Activated CD4-positive, alpha-beta T cell treated with anti-CD3 and anti-CD28 coated beads, Interleukin-2, amount 50 U/mL, for 1 hour (primary cell): ENCODE data around the gene DPP6.

ENCODE experiments used
- DNase-seq: peaks from one replicate; pipeline ENCODE4 v3.0.0-alpha.2; 2020

Gene DPP6

GRCh38 chr7:154844955-154845354 lies 792.8 kb downstream of the DPP6 start:
- no peak for DNase-seq

- DNase-seq, result no peak
Observed at GRCh38 chr7:154848464-154848863, 796.3 kb downstream of the DPP6 start.

- no peak for DNase-seq
Observed at GRCh38 chr7:154852205-154852604, 800.0 kb downstream of the DPP6 start.

GRCh38 chr7:154853063-154853726 lies 801.0 kb downstream of the DPP6 start:
- DNase-seq, result no peak

GRCh38 chr7:154853727-154854095 lies 801.5 kb downstream of the DPP6 start:
- DNase-seq, result no peak

- DNase-seq, result no peak
Observed at GRCh38 chr7:154854836-154855235, 802.6 kb downstream of the DPP6 start.

GRCh38 chr7:154855366-154855765 lies 803.2 kb downstream of the DPP6 start:
- no peak for DNase-seq

- no peak for DNase-seq
Observed at GRCh38 chr7:154856733-154857132, 804.5 kb downstream of the DPP6 start.

GRCh38 chr7:154857240-154857639 lies 805.0 kb downstream of the DPP6 start:
- DNase-seq, result no peak

- no peak for DNase-seq
Observed at GRCh38 chr7:154857728-154858681, 805.8 kb downstream of the DPP6 start.

- no peak for DNase-seq
Observed at GRCh38 chr7:154858836-154859537, 806.8 kb downstream of the DPP6 start.

- no peak for DNase-seq
Observed at GRCh38 chr7:154859747-154860620, 807.8 kb downstream of the DPP6 start.

- DNase-seq, result no peak
Observed at GRCh38 chr7:154860621-154861375, 808.6 kb downstream of the DPP6 start.

- no peak for DNase-seq
Observed at GRCh38 chr7:154861589-154861988, 809.4 kb downstream of the DPP6 start.

- DNase-seq, result no peak
Observed at GRCh38 chr7:154862153-154862791, 810.1 kb downstream of the DPP6 start.

GRCh38 chr7:154863766-154864522 lies 811.7 kb downstream of the DPP6 start:
- DNase-seq, result no peak

- no peak for DNase-seq
Observed at GRCh38 chr7:154864523-154864891, 812.3 kb downstream of the DPP6 start.

GRCh38 chr7:154865984-154866685 lies 813.9 kb downstream of the DPP6 start:
- DNase-seq, result no peak

GRCh38 chr7:154867068-154867467 lies 814.9 kb downstream of the DPP6 start:
- DNase-seq, result no peak

- no peak for DNase-seq
Observed at GRCh38 chr7:154868921-154869320, 816.7 kb downstream of the DPP6 start.
